Adipose tissue (tissue), 3 donors: ENCODE results near the gene TCAF1. TPM values are rescaled to one million over a fixed set of nuclear protein-coding genes. Genes with fewer than 3 reads are reported as not detected.

ENCODE experiments used
- H3K27ac ChIP-seq: one replicate; pipeline ENCODE4 v1.5.1; 2013; ENCODE audit warnings: low read depth, low read length
- WGBS, 3 donors: extraction: QIAGEN DNeasy Blood & Tissue Kit; methylation state at CpG; one replicate each; pipeline ENCODE4 v1.1.7; 2013; 5-methylcytosine and 5-hydroxymethylcytosine counted together
- polyA plus RNA-seq, 3 donors: library from polyadenylated mRNA; stranded (reverse); fragments of 200-250 nt; gene quantifications; one replicate each; pipeline ENCODE4 v1.2.3, GENCODE V29; 2013
- donor health status: healthy with polysubstance abuse.
- donor health status: Bipolar disorder and iron deficiency.
- donor health status: healthy.

The TCAF1 gene
- 10 to 100 TPM; 12.2 to 42.3 (median 21.8) TPM for polyA plus RNA-seq

GRCh38 chr7:143901668-143902331, at the start of gene TCAF1:
TCAF1 (minus strand) TSS chr7:143902176; CDS start chr7:143876608, 25,568 bp downstream.
- H3K27ac ChIP-seq = peak within 1 kb of the TSS; percentile 44
- WGBS, 3 donors = 0 to 1% (median 0%) methylated on average over 50 of the region's 50 CpGs

GRCh38 chr7:143948733-143949132, 46.8 kb upstream of the TCAF1 start:
- H3K27ac ChIP-seq = no peak overlapping the region
- WGBS, 3 donors = 25 to 74% (median 63%) methylated on average over 2 of the region's 2 CpGs

GRCh38 chr7:143947111-143947510, 45.1 kb upstream of the TCAF1 start:
- 68 to 82% (median 77%) methylated on average over 2 of the region's 2 CpGs for WGBS, 3 donors
- no peak overlapping the region for H3K27ac ChIP-seq

- H3K27ac ChIP-seq = no peak overlapping the region
- 78 to 91% (median 88%) methylated on average over 4 of the region's 4 CpGs for WGBS, 3 donors
Observed at GRCh38 chr7:143945423-143945822, 43.4 kb upstream of the TCAF1 start.

- WGBS, 3 donors = 68 to 82% (median 81%) methylated on average over 5 of the region's 5 CpGs
- H3K27ac ChIP-seq = no peak overlapping the region
Observed at GRCh38 chr7:143938379-143939243, 36.6 kb upstream of the TCAF1 start.

GRCh38 chr7:143936087-143937009, 34.4 kb upstream of the TCAF1 start:
- 67 to 78% (median 77%) methylated on average over 4 of the region's 4 CpGs for WGBS, 3 donors
- no peak overlapping the region for H3K27ac ChIP-seq

- H3K27ac ChIP-seq = no peak within 1 kb of the TSS
- WGBS, 3 donors = 49 to 77% (median 74%) methylated on average over 3 of the region's 3 CpGs
Observed at GRCh38 chr7:143934526-143935325, 32.8 kb upstream of the TCAF1 start, which contains the start of gene OR2F2. OR2F2 (plus strand) TSS chr7:143935233; CDS start chr7:143935233, 0 bp downstream.

- no peak overlapping the region for H3K27ac ChIP-seq
Observed at GRCh38 chr7:143931739-143932138, 29.8 kb upstream of the TCAF1 start.

- H3K27ac ChIP-seq = no peak overlapping the region
- WGBS, 3 donors = 90 to 95% (median 95%) methylated on average over 1 of the region's 1 CpG
Observed at GRCh38 chr7:143929224-143929920, 27.4 kb upstream of the TCAF1 start.

GRCh38 chr7:143924851-143925250, 22.9 kb upstream of the TCAF1 start:
- no peak overlapping the region for H3K27ac ChIP-seq
- 67 to 83% (median 71%) methylated on average over 1 of the region's 1 CpG for WGBS, 3 donors

GRCh38 chr7:143914938-143915652, 13.1 kb upstream of the TCAF1 start:
- H3K27ac ChIP-seq = no peak overlapping the region
- 64 to 71% (median 70%) methylated on average over 7 of the region's 7 CpGs for WGBS, 3 donors

GRCh38 chr7:143913945-143914615, 12.1 kb upstream of the TCAF1 start:
- no peak overlapping the region for H3K27ac ChIP-seq
- WGBS, 3 donors = 53 to 92% (median 91%) methylated on average over 3 of the region's 3 CpGs

GRCh38 chr7:143910473-143911248, 8.7 kb upstream of the TCAF1 start:
- WGBS, 3 donors = 69 to 81% (median 78%) methylated on average over 3 of the region's 3 CpGs
- no peak overlapping the region for H3K27ac ChIP-seq

- WGBS, 3 donors = 47 to 81% (median 63%) methylated on average over 3 of the region's 3 CpGs
- no peak overlapping the region for H3K27ac ChIP-seq
Observed at GRCh38 chr7:143909863-143910262, 7.9 kb upstream of the TCAF1 start.

- 64 to 70% (median 66%) methylated on average over 5 of the region's 5 CpGs for WGBS, 3 donors
- H3K27ac ChIP-seq = no peak overlapping the region
Observed at GRCh38 chr7:143908120-143908519, 6.1 kb upstream of the TCAF1 start.
